OCI-LY1 (cell line): ENCODE data around the gene CAMTA1.

ENCODE experiments used
- EZH2 ChIP-seq: fragments of 200-600 bp; sonication (generic), shearing (Covaris generic); IDR thresholded peaks from 2 replicates; pipeline ENCODE4 v1.8.0; 2017; ENCODE audit warnings: borderline replicate concordance, mixed run types, mild to moderate bottlenecking, antibody characterized with exemption, low read length, moderate library complexity, mixed read lengths
- TF ChIP-seq, protein P1 (sequence below): fragments of 200-600 bp; sonication (generic), shearing (Covaris generic); IDR thresholded peaks from 2 replicates; pipeline ENCODE4 v1.5.1; 2017; ENCODE audit warnings: mild to moderate bottlenecking, antibody characterized with exemption, low read length, moderate library complexity, mixed read lengths

DNA sequence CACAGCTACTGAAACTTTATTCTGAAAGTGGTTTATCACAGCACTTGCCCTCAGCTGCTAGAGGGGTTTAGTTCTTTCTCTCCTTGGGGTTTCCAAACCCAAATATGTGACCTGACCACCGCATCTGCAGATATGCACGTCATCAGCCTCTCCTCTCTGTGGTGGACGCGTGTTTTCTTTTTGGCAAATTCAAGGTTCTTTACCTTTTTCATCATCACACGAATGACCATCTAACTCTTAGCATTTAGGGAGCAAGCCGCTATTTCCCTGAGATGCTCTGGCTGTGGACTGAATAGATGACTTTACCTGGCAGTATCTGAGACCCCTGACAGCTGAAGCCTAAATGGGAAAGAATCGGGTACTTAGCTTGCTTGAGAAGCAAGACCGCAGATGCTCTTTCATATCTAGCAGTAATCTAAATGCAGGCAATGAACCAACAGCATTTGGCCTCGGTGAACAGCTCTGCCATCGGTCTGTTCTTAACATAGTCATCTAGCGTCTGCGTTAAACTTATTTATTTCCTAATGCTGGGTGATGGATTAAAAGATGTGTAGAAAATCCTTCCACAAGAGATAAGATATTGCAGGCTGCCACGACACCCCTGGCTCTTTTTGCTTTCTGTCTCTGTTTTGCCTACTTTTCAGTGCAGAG lies 463.4 kb downstream of the CAMTA1 start:
- TF ChIP-seq, protein P1, sequence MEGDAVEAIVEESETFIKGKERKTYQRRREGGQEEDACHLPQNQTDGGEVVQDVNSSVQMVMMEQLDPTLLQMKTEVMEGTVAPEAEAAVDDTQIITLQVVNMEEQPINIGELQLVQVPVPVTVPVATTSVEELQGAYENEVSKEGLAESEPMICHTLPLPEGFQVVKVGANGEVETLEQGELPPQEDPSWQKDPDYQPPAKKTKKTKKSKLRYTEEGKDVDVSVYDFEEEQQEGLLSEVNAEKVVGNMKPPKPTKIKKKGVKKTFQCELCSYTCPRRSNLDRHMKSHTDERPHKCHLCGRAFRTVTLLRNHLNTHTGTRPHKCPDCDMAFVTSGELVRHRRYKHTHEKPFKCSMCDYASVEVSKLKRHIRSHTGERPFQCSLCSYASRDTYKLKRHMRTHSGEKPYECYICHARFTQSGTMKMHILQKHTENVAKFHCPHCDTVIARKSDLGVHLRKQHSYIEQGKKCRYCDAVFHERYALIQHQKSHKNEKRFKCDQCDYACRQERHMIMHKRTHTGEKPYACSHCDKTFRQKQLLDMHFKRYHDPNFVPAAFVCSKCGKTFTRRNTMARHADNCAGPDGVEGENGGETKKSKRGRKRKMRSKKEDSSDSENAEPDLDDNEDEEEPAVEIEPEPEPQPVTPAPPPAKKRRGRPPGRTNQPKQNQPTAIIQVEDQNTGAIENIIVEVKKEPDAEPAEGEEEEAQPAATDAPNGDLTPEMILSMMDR, result no peak
- no peak for TF ChIP-seq EZH2
